BLaER1 (cell line): Measurements from ENCODE around the gene ADAMTS18.
"Not testable (repeated sequence)": the region's sequence is repeated elsewhere in the genome, so short reads cannot be mapped to it uniquely, and the experiment has no call there.

ENCODE experiments used
- H3K27ac ChIP-seq: shearing (Covaris generic); formaldehyde crosslinking; 2 replicates; pipeline ENCODE4 v1.8.1; 2022
- H3K27me3 ChIP-seq: shearing (Covaris generic); formaldehyde crosslinking; 2 replicates; pipeline ENCODE4 v1.8.1; 2022
- H3K36me3 ChIP-seq: shearing (Covaris generic); formaldehyde crosslinking; 2 replicates; pipeline ENCODE4 v1.8.1; 2022
- H3K4me1 ChIP-seq: shearing (Covaris generic); formaldehyde crosslinking; 2 replicates; pipeline ENCODE4 v1.8.1; 2022
- H3K4me2 ChIP-seq: shearing (Covaris generic); formaldehyde crosslinking; 2 replicates; pipeline ENCODE4 v1.8.1; 2022
- H3K4me3 ChIP-seq: shearing (Covaris generic); formaldehyde crosslinking; 2 replicates; pipeline ENCODE4 v1.8.1; 2022
- H3K9ac ChIP-seq: shearing (Covaris generic); formaldehyde crosslinking; 2 replicates; pipeline ENCODE4 v1.8.1; 2022
- H3K9me3 ChIP-seq: shearing (Covaris generic); formaldehyde crosslinking; 2 replicates; pipeline ENCODE4 v1.8.1; 2022
- H4K20me1 ChIP-seq: shearing (Covaris generic); formaldehyde crosslinking; 2 replicates; pipeline ENCODE4 v1.8.1; 2022
- Cebpa-rat ChIP-seq: shearing (Covaris generic); IDR thresholded peaks from 2 replicates; pipeline ENCODE4 v1.8.1; 2022

Gene ADAMTS18

GRCh38 chr16:77277141-77277540 lies 157.7 kb downstream of the ADAMTS18 start:
- Histone ChIP-seq H4K20me1 (no peaks in the 10 kb centered on the region), H3K27ac (peak overlapping the region; percentile 67), H3K9ac (no peak overlapping the region; the same call in 1 of the 2 replicates), H3K4me1 (peaks cover 30% of the 10 kb centered on the region), H3K4me3 (no peak overlapping the region), H3K36me3 (no peaks in the 10 kb centered on the region), H3K9me3 (no peaks in the 10 kb centered on the region), H3K4me2 (peak overlapping the region; percentile 74), H3K27me3 (no peaks in the 10 kb centered on the region)
- no peak for TF ChIP-seq Cebpa-rat

DNA sequence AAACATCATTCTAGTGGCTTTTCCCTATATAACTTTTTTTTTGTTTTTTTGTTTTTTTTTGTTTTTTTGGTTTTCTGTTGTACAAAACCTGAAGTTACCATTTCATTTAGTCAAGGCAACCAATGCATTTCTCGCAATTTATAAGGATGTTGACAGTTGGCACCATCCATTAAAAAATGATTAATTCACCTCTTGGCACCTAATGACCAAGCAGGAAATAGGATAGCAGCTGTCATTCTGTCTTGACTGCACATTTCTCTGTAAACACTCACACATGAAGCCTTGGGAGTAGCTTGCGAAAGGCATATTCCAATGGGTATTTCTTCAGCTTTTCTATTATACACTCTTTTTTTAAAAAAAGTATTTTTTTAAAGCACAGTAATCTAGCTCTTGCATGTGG lies 158.2 kb downstream of the ADAMTS18 start:
- H3K27ac ChIP-seq: 0 out of 2 replicates have a peak overlapping the region, but pooled peaks have one; percentile 67
- no peaks in the 10 kb centered on the region for H3K36me3 ChIP-seq
- H4K20me1 ChIP-seq: no peaks in the 10 kb centered on the region
- peak overlapping the region; percentile 74 for H3K4me2 ChIP-seq
- no peaks in the 10 kb centered on the region for H3K9me3 ChIP-seq
- no peaks in the 10 kb centered on the region for H3K27me3 ChIP-seq
- H3K4me3 ChIP-seq: no peak overlapping the region
- TF ChIP-seq Cebpa-rat: no peak
- peaks cover 30% of the 10 kb centered on the region for H3K4me1 ChIP-seq
- H3K9ac ChIP-seq: no peak overlapping the region

DNA sequence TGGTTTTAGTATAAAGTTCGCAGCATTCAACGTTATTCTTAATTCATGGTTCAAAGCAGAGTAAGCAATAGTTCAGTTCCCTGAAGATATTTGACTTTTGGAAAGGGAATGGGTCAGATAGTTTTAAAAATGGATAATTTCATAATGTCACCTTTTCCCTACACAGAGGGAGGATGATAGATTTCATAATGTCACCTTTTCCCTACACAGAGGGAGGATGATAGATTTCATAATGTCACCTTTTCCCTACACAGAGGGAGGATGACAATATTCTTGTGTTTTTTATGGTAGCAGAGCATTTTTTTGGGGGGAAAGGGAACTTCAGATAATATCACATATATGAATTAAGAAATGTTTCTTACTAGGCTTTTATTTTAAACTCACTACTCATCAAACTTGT lies 159.5 kb downstream of the ADAMTS18 start:
- not testable (repeated sequence) for H4K20me1 ChIP-seq, H3K9me3 ChIP-seq, H3K27ac ChIP-seq, H3K36me3 ChIP-seq, H3K4me3 ChIP-seq, H3K4me2 ChIP-seq, H3K9ac ChIP-seq, H3K27me3 ChIP-seq
- H3K4me1 ChIP-seq: peaks cover 30% of the 10 kb centered on the region

DNA sequence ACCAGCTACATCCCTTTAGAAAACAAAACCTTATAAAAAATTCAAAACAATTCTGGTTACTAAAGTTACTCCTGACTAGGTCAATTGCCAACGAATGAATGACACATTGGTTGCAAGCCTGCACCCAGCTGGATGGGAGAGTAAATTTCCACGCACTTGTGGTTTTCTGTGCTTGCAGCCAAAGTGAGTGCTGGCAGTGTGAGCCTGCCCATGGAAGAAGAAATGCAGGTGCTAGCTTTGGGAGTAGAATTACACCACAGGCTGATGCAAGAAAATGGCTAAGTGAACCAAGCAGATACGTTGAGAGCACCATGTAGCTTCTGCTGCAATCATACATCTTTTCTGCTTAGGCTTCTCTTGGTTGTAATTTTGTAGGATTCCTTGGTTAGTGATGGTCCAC lies 161.0 kb downstream of the ADAMTS18 start:
- H3K9ac ChIP-seq: no peak overlapping the region
- H3K27ac ChIP-seq: peak overlapping the region; percentile 35
- H3K4me3 ChIP-seq: no peak overlapping the region
- no peaks in the 10 kb centered on the region for H3K27me3 ChIP-seq
- peaks cover 30% of the 10 kb centered on the region for H3K4me1 ChIP-seq
- peak overlapping the region; percentile 46 for H3K4me2 ChIP-seq
- H3K9me3 ChIP-seq: peaks cover 14% of the 10 kb centered on the region
- peak; percentile 66 for TF ChIP-seq Cebpa-rat
- no peaks in the 10 kb centered on the region for H3K36me3 ChIP-seq
- H4K20me1 ChIP-seq: no peaks in the 10 kb centered on the region

DNA sequence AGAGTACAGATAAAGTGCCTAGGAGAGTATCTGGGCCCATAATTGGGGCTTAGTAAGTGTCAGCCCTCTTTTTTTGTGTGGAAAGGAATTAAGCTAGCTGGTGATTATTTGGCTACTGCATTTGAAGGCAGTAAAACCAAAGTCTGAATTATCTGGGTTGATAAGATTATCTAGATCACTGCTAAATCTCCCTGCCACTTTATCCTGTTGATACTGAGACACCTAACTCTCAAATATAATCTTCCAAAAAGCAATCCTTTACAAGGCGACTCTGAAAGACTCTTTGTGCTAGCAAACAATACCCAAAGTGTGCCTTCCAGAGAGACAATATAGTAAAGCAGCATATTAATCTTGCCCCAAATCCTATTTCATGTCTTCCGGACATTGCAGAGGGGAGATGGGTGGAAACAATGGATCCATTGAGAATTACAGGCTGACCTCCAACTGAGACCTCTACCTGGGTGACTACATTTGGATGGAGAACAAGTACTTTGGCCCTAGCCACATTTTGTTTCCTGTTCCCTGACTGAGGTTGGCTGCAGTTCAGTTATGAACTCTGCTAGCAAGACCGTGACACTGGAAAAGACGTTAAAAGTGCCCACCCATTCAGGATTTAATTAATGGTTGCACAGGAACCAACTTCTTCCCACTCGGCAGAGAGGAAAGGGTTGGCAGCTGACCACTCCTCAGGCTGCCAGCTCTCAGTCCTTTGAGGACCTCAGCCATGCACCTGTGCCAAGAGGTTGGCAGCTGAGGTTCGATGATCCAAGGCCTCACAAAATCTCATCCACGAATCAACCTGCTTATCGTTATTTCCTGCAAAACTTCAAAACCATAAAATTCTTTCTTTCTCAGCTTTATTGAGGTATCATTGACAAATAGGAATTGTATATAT lies 163.1 kb downstream of the ADAMTS18 start:
- H3K9ac ChIP-seq: no peak overlapping the region
- no peaks in the 10 kb centered on the region for H3K36me3 ChIP-seq
- H4K20me1 ChIP-seq: no peaks in the 10 kb centered on the region
- H3K4me3 ChIP-seq: no peak overlapping the region
- no peaks in the 10 kb centered on the region for H3K27me3 ChIP-seq
- H3K4me1 ChIP-seq: peaks cover 14% of the 10 kb centered on the region
- H3K4me2 ChIP-seq: no peak overlapping the region
- no peak overlapping the region for H3K27ac ChIP-seq
- peaks cover 14% of the 10 kb centered on the region for H3K9me3 ChIP-seq
- TF ChIP-seq Cebpa-rat: no peak

DNA sequence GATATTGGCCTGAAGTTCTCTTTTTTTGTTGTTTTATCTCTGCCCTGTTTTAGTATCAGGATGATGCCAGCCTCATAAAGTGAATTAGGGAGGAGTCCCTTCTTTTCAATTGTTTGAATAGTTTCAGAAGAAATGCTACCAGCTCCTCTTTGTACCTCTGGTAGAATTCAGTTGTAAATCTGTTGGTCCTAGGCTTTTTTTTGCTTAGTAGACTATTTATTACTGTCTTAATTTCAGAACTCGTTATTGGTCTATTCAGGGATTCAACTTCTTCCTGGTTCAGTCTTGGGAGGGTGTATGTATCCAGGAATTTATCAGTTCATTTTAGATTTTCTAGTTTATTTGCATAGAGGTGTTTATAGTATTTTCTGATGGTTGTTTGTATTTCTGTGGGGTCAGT lies 168.6 kb downstream of the ADAMTS18 start:
- H4K20me1 ChIP-seq, H3K4me3 ChIP-seq, H3K4me2 ChIP-seq, H3K4me1 ChIP-seq, H3K36me3 ChIP-seq, H3K27ac ChIP-seq, H3K9ac ChIP-seq, H3K27me3 ChIP-seq: not testable (repeated sequence)
- H3K9me3 ChIP-seq: peaks cover 29% of the 10 kb centered on the region

DNA sequence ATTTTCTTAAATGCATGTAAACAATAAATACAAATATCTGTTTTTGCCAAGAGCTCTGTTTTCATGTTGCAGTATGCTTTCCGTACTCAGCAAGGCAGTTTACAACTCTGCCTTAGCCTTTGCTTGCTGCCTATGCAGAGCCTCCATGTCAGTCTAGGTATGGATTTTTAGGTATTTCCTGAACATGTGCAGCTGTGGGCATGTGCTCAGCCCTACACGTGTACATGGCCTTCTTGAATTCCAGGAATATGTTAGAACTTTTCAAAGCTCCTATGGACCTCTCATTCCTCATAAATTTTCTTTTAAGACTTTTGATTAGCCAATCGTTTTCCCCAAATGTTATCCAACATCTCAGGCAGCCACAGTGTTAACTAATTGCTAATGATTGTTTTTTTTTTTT lies 171.9 kb downstream of the ADAMTS18 start:
- H4K20me1 ChIP-seq: no peaks in the 10 kb centered on the region
- no peak overlapping the region for H3K27ac ChIP-seq
- no peak overlapping the region for H3K4me2 ChIP-seq
- no peaks in the 10 kb centered on the region for H3K27me3 ChIP-seq
- H3K4me3 ChIP-seq: no peak overlapping the region
- TF ChIP-seq Cebpa-rat: no peak
- no peak overlapping the region for H3K9ac ChIP-seq
- no peaks in the 10 kb centered on the region for H3K4me1 ChIP-seq
- H3K36me3 ChIP-seq: no peaks in the 10 kb centered on the region
- 0 out of 2 replicates have a peak, but pooled peaks cover 15% of the 10 kb centered on the region for H3K9me3 ChIP-seq

DNA sequence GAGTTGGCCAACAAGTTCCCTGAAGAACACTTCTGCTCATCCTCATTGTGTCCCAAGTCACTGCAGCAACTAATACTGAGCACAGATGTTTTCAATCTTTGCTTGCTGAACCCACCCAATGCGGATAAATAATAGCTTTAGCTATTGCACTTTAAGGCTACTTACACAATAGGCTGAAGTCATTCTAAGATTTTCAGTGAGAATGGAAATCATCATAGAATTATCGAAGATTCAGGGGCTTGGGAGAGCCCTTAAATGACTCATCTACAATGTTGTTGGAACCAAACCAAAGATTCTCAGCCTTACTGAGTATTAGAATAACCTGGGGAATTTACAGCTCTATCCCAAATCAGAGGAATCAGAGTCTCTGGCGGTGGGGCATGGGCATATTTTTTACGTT lies 184.4 kb downstream of the ADAMTS18 start:
- H3K4me3 ChIP-seq: no peak overlapping the region
- H3K9me3 ChIP-seq: no peaks in the 10 kb centered on the region
- H3K27me3 ChIP-seq: no peaks in the 10 kb centered on the region
- H3K4me1 ChIP-seq: no peaks in the 10 kb centered on the region
- H4K20me1 ChIP-seq: no peaks in the 10 kb centered on the region
- H3K27ac ChIP-seq: no peak overlapping the region
- TF ChIP-seq Cebpa-rat: no peak
- H3K9ac ChIP-seq: no peak overlapping the region
- no peaks in the 10 kb centered on the region for H3K36me3 ChIP-seq
- no peak overlapping the region for H3K4me2 ChIP-seq

DNA sequence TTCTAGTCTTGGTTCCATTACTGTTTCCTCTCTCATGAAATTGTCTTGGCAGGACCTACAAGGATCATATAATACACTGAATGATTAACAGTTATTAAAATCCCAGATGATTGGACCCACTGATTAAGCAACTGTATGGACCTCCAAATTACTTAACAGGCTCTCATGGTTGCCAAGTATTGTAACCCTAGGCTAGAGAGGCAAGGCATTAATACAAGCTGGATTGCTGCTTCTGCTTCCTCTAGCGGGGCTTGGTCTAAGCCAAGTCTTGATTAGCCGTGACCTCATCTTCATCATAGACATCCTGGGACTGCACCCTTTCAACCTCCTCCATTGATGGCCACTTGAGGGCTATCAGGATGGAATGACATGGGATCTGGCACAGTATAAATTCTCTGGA lies 188.7 kb downstream of the ADAMTS18 start:
- H3K4me3 ChIP-seq: no peak overlapping the region
- no peak overlapping the region for H3K27ac ChIP-seq
- no peaks in the 10 kb centered on the region for H3K4me1 ChIP-seq
- no peaks in the 10 kb centered on the region for H4K20me1 ChIP-seq
- H3K27me3 ChIP-seq: no peaks in the 10 kb centered on the region
- H3K9me3 ChIP-seq: no peaks in the 10 kb centered on the region
- H3K4me2 ChIP-seq: no peak overlapping the region
- TF ChIP-seq Cebpa-rat: no peak
- no peaks in the 10 kb centered on the region for H3K36me3 ChIP-seq
- no peak overlapping the region for H3K9ac ChIP-seq

DNA sequence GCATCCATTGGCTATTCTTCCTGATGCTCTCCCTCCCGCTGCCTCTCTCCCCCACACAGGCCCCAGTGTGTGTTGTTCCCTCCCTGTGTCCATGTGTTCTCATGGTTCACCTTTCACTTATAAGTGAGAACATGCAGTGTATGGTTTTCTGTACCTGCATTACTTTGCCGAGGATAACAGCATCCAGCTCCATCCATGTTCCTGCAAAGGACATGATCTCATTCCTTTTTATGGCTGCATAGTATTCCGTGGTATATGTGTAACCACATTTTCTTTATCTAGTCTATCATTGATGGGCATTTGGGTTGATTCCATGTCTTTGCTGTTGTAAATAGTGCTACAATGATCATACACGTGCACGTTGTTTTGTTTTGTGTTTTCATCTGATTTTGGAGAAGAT lies 192.4 kb downstream of the ADAMTS18 start:
- H4K20me1 ChIP-seq, H3K27ac ChIP-seq, H3K4me3 ChIP-seq, H3K9ac ChIP-seq, H3K27me3 ChIP-seq, H3K4me1 ChIP-seq, H3K9me3 ChIP-seq, H3K4me2 ChIP-seq, H3K36me3 ChIP-seq: not testable (repeated sequence)

- H3K4me1 ChIP-seq: peaks cover 4% of the 10 kb centered on the region; the same call in 1 of the 2 replicates
These were observed 196.2 kb downstream of the ADAMTS18 start for GRCh38 chr16:77238593-77238992.

More at GRCh38 chr16:77238593-77238992, 196.2 kb downstream of the ADAMTS18 start:
- no peaks in the 10 kb centered on the region for H3K27me3 ChIP-seq
- no peaks in the 10 kb centered on the region for H3K9me3 ChIP-seq
- no peaks in the 10 kb centered on the region for H4K20me1 ChIP-seq
- H3K27ac ChIP-seq: no peak overlapping the region
- no peaks in the 10 kb centered on the region for H3K36me3 ChIP-seq
- H3K9ac ChIP-seq: no peak overlapping the region
- H3K4me2 ChIP-seq: no peak overlapping the region
- no peak for TF ChIP-seq Cebpa-rat
- no peak overlapping the region for H3K4me3 ChIP-seq
